Activated CD4-positive, alpha-beta T cell treated with anti-CD3 and anti-CD28 coated beads, Interleukin-2, Interleukin-4, amounts not matched to agents 100 ng/mL and 50 ng/mL, durations not matched to agents 16 hours and 8 hours (primary cell): ENCODE data around the gene NPDC1.

Source experiments
- DNase-seq: peaks from one replicate; pipeline ENCODE4 v3.0.0-alpha.2; 2020; ENCODE audit warnings: low spot score

The NPDC1 gene

DNA sequence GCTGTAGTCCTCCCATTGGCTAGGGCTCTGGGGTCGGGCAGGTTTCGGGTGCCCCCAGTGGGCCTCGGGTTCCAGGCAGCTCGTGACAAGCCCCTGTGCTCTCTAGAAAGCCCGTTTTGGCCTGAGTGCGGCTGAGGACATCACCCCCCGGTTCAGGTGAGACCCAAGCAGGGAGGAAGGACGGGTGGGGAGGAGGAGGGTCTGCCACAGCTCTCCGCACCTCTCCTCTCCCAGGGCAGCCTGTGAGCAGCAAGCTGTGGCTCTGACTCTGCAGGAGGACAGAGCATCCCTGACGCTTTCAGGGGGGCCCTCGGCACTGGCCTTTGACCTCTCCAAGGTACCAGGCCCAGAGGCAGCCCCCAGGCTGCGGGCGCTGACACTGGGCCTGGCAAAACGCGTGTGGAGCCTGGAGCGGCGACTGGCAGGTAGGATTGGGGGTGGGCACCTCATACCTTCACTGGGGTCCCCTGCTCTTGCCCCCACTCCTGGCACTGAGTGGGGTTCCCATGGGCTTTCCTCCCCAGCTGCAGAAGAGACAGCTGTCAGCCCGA, 53.1 kb downstream of the NPDC1 start:
- DNase-seq: no peak

DNA sequence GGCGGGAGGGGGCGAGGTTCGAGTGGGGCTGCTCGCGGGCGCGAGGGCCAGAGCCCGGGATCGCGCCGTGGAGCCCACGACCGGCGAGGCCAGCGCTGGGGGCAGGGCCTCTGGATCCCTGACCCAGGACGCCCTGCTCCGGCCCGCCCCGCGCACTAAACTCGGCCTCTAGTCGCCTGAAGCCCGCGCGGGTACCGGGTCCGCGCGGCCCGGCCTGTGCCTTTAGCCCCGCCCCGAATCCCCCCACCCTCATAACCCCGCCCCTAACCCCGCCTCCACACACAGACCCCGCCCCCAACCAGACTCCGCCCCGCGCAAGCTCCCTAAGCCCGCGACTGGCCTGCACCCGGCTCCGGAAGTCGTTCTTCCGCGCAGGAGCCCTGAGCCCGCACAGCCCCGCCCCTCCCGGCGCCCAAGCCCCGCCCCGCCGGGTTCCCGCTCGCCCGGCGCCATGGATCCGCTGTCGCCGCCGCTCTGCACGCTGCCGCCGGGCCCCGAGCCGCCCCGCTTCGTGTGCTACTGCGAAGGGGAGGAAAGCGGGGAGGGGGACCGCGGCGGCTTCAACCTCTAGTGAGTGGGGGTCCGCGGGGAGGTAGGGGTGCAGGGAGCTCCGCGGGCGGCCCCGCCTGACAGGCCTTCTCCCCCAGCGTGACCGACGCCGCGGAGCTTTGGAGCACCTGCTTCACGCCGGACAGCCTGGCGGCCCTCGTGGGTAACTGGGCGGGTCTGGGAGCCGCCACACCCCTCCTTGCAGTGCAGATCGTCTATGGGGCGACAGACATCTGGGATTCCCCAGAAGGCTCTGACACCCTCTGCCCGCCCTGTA, 53.8 kb downstream of the NPDC1 start, which contains the start of gene PAXX:
Gene PAXX, plus strand, starts transcription at position 430 of the 826 bp plus-strand sequence. Its CDS starts 22 bp downstream, at position 452.
- peak; percentile 95 for DNase-seq

DNA sequence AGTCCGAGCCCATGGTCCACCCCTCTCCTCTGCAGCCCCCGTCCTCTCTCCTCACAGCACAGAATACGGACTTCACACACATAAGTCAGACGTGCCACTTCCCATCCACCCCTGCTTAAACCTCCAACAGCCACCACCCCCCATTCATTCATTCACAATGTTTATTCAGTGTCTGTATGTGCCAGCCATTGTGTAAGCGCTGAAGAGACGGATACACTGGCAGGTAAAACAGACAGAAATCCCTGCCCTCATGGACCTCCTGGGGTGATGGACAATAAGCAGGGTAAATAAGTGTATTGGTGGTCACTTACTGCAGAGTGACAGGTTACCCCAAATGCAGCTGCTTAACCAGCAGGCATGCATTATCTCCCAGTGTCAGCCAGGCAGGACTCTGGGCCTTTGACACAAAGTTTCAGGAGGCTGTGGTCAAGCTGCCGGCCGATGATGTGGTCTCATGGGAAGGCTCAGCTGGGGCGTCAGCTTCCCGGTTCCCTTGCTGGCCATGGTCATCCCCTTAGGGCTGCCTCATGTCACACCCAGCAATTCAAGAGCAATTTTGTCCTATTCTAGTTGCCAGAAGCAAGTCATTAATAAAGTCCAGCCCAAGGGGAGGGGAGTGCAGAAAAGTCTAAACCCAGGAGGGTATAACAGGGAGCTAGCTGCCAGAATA, 55.6 kb downstream of the NPDC1 start:
- DNase-seq: no peak
